ENCODE results near the gene KHDC1.

Gene KHDC1

DNA sequence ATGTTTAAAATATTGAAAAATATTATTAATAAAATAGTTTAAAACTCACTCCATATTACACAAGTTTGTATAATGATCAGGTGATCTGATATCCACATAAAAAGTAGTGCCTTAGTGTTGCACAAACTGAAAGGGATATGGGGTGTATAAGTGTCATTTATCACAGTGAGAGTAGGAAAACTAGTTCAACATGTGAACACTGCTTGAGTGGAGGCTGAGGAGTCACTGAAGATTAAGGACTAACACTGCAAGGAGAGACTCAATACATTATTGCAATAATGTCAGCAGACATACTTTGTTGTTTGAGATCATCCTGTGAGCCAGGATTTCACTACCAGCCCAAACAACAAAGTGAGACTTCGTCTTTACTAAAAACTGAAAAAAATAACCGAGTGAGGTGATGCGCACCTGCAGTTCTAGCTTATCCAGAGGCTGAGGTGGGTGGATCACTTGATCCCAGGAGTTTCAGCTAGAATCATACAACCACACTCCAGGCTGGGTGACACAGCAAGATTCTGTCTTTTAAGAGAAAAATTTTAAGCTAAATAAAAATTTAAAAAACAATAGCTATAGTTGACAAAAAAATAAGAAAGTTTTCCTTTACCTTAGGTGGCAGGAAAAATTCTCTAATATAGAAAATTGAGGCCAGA lies 35.3 kb downstream of the KHDC1 start:
- no peaks in the 10 kb centered on the region for H3K36me3 ChIP-seq (ENCODE audit: low read length)
- no peaks in the 10 kb centered on the region for H3K27me3 ChIP-seq (ENCODE audit: low read length)
- H3K9me3 ChIP-seq (ENCODE audit: insufficient read depth, low read length), result no peaks in the 10 kb centered on the region
- no peaks in the 10 kb centered on the region for H3K9me2 ChIP-seq (replicated peaks; ENCODE audit: insufficient read depth, low read length)
- H2AFZ ChIP-seq (ENCODE audit: low read depth, low read length, severe bottlenecking), result no peak overlapping the region
- no peak overlapping the region for H3K9ac ChIP-seq (ENCODE audit: low read length)
- no peaks in the 10 kb centered on the region for H3K79me2 ChIP-seq (ENCODE audit: insufficient read depth, low read length)
- H3K4me2 ChIP-seq (ENCODE audit: low read depth, low read length, poor library complexity, severe bottlenecking), result no peak overlapping the region
- H4K20me1 ChIP-seq (ENCODE audit: low read depth, low read length), result no peaks in the 10 kb centered on the region
- TF ChIP-seq EZH2phosphoT487 (conservative IDR thresholded peaks at IDR 0.05; ENCODE audit: low read length), result no peak
- TF ChIP-seq, protein P1, sequence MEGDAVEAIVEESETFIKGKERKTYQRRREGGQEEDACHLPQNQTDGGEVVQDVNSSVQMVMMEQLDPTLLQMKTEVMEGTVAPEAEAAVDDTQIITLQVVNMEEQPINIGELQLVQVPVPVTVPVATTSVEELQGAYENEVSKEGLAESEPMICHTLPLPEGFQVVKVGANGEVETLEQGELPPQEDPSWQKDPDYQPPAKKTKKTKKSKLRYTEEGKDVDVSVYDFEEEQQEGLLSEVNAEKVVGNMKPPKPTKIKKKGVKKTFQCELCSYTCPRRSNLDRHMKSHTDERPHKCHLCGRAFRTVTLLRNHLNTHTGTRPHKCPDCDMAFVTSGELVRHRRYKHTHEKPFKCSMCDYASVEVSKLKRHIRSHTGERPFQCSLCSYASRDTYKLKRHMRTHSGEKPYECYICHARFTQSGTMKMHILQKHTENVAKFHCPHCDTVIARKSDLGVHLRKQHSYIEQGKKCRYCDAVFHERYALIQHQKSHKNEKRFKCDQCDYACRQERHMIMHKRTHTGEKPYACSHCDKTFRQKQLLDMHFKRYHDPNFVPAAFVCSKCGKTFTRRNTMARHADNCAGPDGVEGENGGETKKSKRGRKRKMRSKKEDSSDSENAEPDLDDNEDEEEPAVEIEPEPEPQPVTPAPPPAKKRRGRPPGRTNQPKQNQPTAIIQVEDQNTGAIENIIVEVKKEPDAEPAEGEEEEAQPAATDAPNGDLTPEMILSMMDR (IDR thresholded peaks at IDR 0.05; ENCODE audit: insufficient read depth, low read length, poor library complexity, severe bottlenecking), result no peak
- no peak overlapping the region for H3K4me3 ChIP-seq (ENCODE audit: insufficient read depth, low read length, poor library complexity, severe bottlenecking)
- H3K27ac ChIP-seq (ENCODE audit: low read depth, low read length), result no peak overlapping the region
- no peaks in the 10 kb centered on the region for H3F3A ChIP-seq (ENCODE audit: insufficient read depth)

DNA sequence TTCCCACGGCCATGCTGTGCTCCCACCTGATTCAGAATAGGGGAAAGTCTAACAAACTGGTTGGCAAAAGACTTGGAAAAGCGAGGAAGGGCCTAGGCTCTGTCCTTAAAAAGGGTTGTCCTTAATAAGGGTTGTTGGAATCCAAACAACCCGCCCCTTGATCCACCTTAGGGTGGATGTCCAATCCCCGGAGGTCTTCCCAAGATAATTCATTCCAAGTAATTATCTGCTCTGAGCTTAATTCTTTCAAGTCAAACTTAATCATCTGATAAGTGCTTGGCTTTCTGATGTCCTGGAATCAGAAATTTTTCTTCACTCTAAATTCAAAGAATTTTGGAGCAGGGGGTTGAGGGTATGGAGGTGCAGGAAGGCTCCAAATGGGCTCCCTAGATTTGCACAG lies 37.6 kb downstream of the KHDC1 start, which contains the start of gene KHDC1L:
Gene KHDC1L (minus strand): TSS at position 101 of the 400 bp plus-strand sequence. CDS start 88 bp downstream, at position 13.
- no peaks in the 10 kb centered on the region for H3K79me2 ChIP-seq (ENCODE audit: insufficient read depth, low read length)
- no peak within 1 kb of the TSS for H3K4me2 ChIP-seq (ENCODE audit: low read depth, low read length, poor library complexity, severe bottlenecking)
- H3K9ac ChIP-seq (ENCODE audit: low read length), result no peak within 1 kb of the TSS
- no peak within 1 kb of the TSS for H2AFZ ChIP-seq (ENCODE audit: low read depth, low read length, severe bottlenecking)
- H4K20me1 ChIP-seq (ENCODE audit: low read depth, low read length), result no peaks in the 10 kb centered on the region
- no peaks in the 10 kb centered on the region for H3F3A ChIP-seq (ENCODE audit: insufficient read depth)
- no peak within 1 kb of the TSS for H3K4me3 ChIP-seq (ENCODE audit: insufficient read depth, low read length, poor library complexity, severe bottlenecking)
- no peak within 1 kb of the TSS for H3K27ac ChIP-seq (ENCODE audit: low read depth, low read length)
- no peaks in the 10 kb centered on the region for H3K9me3 ChIP-seq (ENCODE audit: insufficient read depth, low read length)
- H3K27me3 ChIP-seq (ENCODE audit: low read length), result no peaks in the 10 kb centered on the region
- no peaks in the 10 kb centered on the region for H3K9me2 ChIP-seq (replicated peaks; ENCODE audit: insufficient read depth, low read length)
- no peaks in the 10 kb centered on the region for H3K36me3 ChIP-seq (ENCODE audit: low read length)
- TF ChIP-seq EZH2phosphoT487 (conservative IDR thresholded peaks at IDR 0.05; ENCODE audit: low read length), result no peak
- TF ChIP-seq, protein P1 (IDR thresholded peaks at IDR 0.05; ENCODE audit: insufficient read depth, low read length, poor library complexity, severe bottlenecking), result no peak

DNA sequence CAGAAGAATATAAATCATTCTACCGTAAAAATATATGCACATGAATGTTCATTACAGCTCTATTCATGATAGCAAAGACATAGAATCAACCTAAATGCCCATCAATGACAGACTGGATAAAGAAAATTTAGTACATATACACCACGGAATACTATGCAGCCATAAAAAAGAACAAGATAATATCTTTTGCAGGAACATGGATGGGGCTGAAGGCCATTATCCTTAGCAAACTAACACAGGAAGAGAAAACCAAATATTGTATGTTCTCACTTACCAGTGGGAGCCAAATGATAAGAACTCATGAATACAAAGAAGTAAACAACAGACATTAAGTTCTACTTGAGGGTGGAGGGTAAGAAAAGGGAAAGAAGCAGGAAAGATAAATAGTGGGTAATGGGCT lies 46.1 kb downstream of the KHDC1 start:
- Histone ChIP-seq H3K9me3 (ENCODE audit: insufficient read depth, low read length) (no peaks in the 10 kb centered on the region), H3K27me3 (ENCODE audit: low read length) (no peaks in the 10 kb centered on the region), H4K20me1 (ENCODE audit: low read depth, low read length) (no peaks in the 10 kb centered on the region), H3K4me2 (ENCODE audit: low read depth, low read length, poor library complexity, severe bottlenecking) (no peak overlapping the region), H3K27ac (ENCODE audit: low read depth, low read length) (no peak overlapping the region), H3K36me3 (ENCODE audit: low read length) (no peaks in the 10 kb centered on the region), H2AFZ (ENCODE audit: low read depth, low read length, severe bottlenecking) (no peak overlapping the region), H3K9ac (ENCODE audit: low read length) (no peak overlapping the region), H3K79me2 (ENCODE audit: insufficient read depth, low read length) (no peaks in the 10 kb centered on the region), H3K9me2 (replicated peaks; ENCODE audit: insufficient read depth, low read length) (no peaks in the 10 kb centered on the region), H3F3A (ENCODE audit: insufficient read depth) (no peaks in the 10 kb centered on the region), H3K4me3 (ENCODE audit: insufficient read depth, low read length, poor library complexity, severe bottlenecking) (no peak overlapping the region)
- no peak for TF ChIP-seq EZH2phosphoT487 (conservative IDR thresholded peaks at IDR 0.05; ENCODE audit: low read length)
- TF ChIP-seq, protein P1 (IDR thresholded peaks at IDR 0.05; ENCODE audit: insufficient read depth, low read length, poor library complexity, severe bottlenecking), result no peak
